Measurements from ENCODE around the gene LCE3C. TPM values are rescaled to one million over a fixed set of nuclear protein-coding genes. Genes with fewer than 3 reads are reported as not detected.

Gene LCE3C
- total and polyA plus RNA-seq, 2 donors (not counting 3 experiments of a cell fraction or from before 2014, with no cell fraction given): not detected

GRCh38 chr1:152643945-152644344 lies 43.9 kb downstream of the LCE3C start:
- no TSS peak for BruUV-seq (replicated peaks)
- Histone ChIP-seq H3K9me3 (replicated peaks; ENCODE audit: control insufficient read depth, insufficient read depth, low read length) (no peaks in the 10 kb centered on the region), H3K27me3 (ENCODE audit: control insufficient read depth in 2 of 2, insufficient read depth in 2 of 2, low read length in 2 of 2) (no peaks in the 10 kb centered on the region), H3K9ac (replicated peaks; ENCODE audit: extremely low read depth, insufficient read depth, low read length) (no peak overlapping the region), H3K4me2 (ENCODE audit: insufficient read depth, low read length) (no peak overlapping the region), H3K79me2 (ENCODE audit: control insufficient read depth, insufficient read depth, low read length) (no peaks in the 10 kb centered on the region), H3K9me1 (replicated peaks; ENCODE audit: control insufficient read depth, extremely low read depth, insufficient read depth, low read length) (no peaks in the 10 kb centered on the region), H2AFZ (ENCODE audit: low read depth, low read length) (no peak overlapping the region), H4K20me1 (replicated peaks; ENCODE audit: control insufficient read depth, extremely low read depth, insufficient read depth, low read length) (no peaks in the 10 kb centered on the region), H3K36me3 (ENCODE audit: control insufficient read depth in 2 of 2, extremely low read depth in 1 of 2, insufficient read depth in 2 of 2, low read length in 2 of 2) (no peaks in the 10 kb centered on the region), H3K4me1 (ENCODE audit: control insufficient read depth, extremely low read depth, insufficient read depth, low read length) (no peaks in the 10 kb centered on the region), H3K4me3 (replicated peaks in 1 of 3; ENCODE audit: insufficient read depth in 1 of 3, low read depth in 1 of 3, low read length in 3 of 3) (no peak overlapping the region), H3K27ac (ENCODE audit: insufficient read depth, low read depth, low read length) (no peak overlapping the region)
- dilution Hi-C loops (cut with MboI; ENCODE audit: extremely low pct_ligation_motif_present, low sequenced_read_pairs) (no loop called here), intact Hi-C loops (cut with micrococcal nuclease) (no loop called here)
- ChIA-PET POLR2A (no interaction called here), CTCF (interaction anchor here (1.2 to 2.4 kb wide), 2 partner anchors 10 to 14 kb away, joined by 3 to 17 read pairs; no protein-coding TSS in a partner anchor)
- DNase-seq (ENCODE audit: low read depth, low spot score) (no peak), FAIRE-seq (no peak)
- TF ChIP-seq CTCF (IDR thresholded peaks at IDR 0.05; ENCODE audit: extremely low read depth in 1 of 2, insufficient read depth in 1 of 2, low read depth in 1 of 2, low read length in 2 of 2): no peak
- TF ChIP-seq GATA2 (IDR thresholded peaks at IDR 0.05; ENCODE audit: insufficient read depth, insufficient read length, low read depth, low read length): no peak
- TF ChIP-seq JUN (IDR thresholded peaks at IDR 0.05; ENCODE audit: borderline replicate concordance, insufficient read depth, insufficient read length, low read depth): no peak
- no peak for TF ChIP-seq FOS (IDR thresholded peaks at IDR 0.05; ENCODE audit: borderline replicate concordance, insufficient read depth, low read length)
- no peak for TF ChIP-seq MAX (IDR thresholded peaks at IDR 0.05; ENCODE audit: insufficient read depth, insufficient read length)
- TF ChIP-seq POLR2AphosphoS5 (IDR thresholded peaks at IDR 0.05; ENCODE audit: insufficient read depth, low read depth, low read length): no peak
- no peak for TF ChIP-seq POLR2A (IDR thresholded peaks at IDR 0.05; ENCODE audit: low read depth, low read length)
- no peak for TF ChIP-seq EZH2 (IDR thresholded peaks at IDR 0.05; ENCODE audit: borderline replicate concordance, low read depth, low read length, severe bottlenecking)
- TF ChIP-seq MYC (IDR thresholded peaks at IDR 0.05; ENCODE audit: low read depth, low read length): no peak

Data from endothelial cell of umbilical vein (primary cell).